Activated CD4-positive, alpha-beta memory T cell treated with anti-CD3 and anti-CD28 coated beads, Interleukin-2, amount 10 ng/mL, durations not matched to agents 7 days and 5 days (primary cell): ENCODE measurements around the gene SPOCK3. TPM values are rescaled to one million over a fixed set of nuclear protein-coding genes. Genes with fewer than 3 reads are reported as not detected.

Experiments
- CTCF ChIA-PET: fragments of 350-600 bp; sonication (Branson Sonifier 250); formaldehyde crosslinking; loops from one replicate; lab custom pipeline; 2021; ENCODE audit warnings: antibody characterized with exemption, inconsistent platforms; lab: Charles Lee
- POLR2A ChIA-PET: fragments of 350-600 bp; sonication (Branson Sonifier 250); formaldehyde crosslinking; loops from one replicate; lab custom pipeline; 2021; ENCODE audit warnings: antibody characterized with exemption; lab: Charles Lee
- DNase-seq: peaks from one replicate; pipeline ENCODE4 v3.0.0-alpha.2; 2020
- H3K27ac Mint-ChIP-seq: one replicate; pipeline ENCODE4 v1.8.0; 2021; ENCODE audit warnings: mild to moderate bottlenecking, mixed read lengths
- H3K27me3 Mint-ChIP-seq: one replicate; pipeline ENCODE4 v1.8.0; 2021; ENCODE audit warnings: mixed read lengths
- H3K36me3 Mint-ChIP-seq: one replicate; pipeline ENCODE4 v1.8.0; 2021; ENCODE audit warnings: low read depth, mixed read lengths
- H3K4me1 Mint-ChIP-seq: one replicate; pipeline ENCODE4 v1.8.0; 2021; ENCODE audit warnings: mixed read lengths
- H3K4me3 Mint-ChIP-seq: one replicate; pipeline ENCODE4 v1.8.0; 2021; ENCODE audit warnings: mild to moderate bottlenecking, mixed read lengths
- H3K9me3 Mint-ChIP-seq: one replicate; pipeline ENCODE4 v1.8.0; 2021; ENCODE audit warnings: mixed read lengths
- total RNA-seq, 2 experiments: library from RNA; stranded (reverse); gene quantifications; one replicate each; pipeline ENCODE4 v1.2.3, GENCODE V29; 2021

Gene SPOCK3
- total RNA-seq, 2 experiments from 2014 or later: not detected

DNA sequence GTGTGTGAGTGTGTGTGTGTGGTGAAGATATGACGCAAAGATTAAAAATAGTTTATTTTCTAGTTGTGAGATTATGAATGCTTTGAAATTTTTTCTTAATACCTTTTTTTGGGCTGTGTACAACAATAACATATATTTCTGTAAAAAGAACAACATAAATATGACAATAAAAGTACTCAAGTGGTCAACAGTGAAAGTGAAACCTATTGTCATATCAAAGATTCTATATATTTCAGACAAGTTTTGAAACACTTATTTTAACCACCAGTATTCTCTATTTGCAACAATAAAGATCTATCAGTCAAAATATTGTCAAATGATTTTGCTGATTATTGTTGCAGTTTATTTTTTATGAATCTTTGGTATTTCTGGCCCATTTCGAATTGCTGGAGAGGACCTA lies 98.0 kb downstream of the SPOCK3 start:
- no peak overlapping the region for H3K27ac Mint-ChIP-seq
- no peak overlapping the region for H3K4me3 Mint-ChIP-seq
- no peaks in the 10 kb centered on the region for H3K9me3 Mint-ChIP-seq
- no peaks in the 10 kb centered on the region for H3K4me1 Mint-ChIP-seq
- H3K27me3 Mint-ChIP-seq: no peaks in the 10 kb centered on the region
- ChIA-PET CTCF (no interaction called here), POLR2A (no interaction called here)
- DNase-seq: no peak
- no peaks in the 10 kb centered on the region for H3K36me3 Mint-ChIP-seq

DNA sequence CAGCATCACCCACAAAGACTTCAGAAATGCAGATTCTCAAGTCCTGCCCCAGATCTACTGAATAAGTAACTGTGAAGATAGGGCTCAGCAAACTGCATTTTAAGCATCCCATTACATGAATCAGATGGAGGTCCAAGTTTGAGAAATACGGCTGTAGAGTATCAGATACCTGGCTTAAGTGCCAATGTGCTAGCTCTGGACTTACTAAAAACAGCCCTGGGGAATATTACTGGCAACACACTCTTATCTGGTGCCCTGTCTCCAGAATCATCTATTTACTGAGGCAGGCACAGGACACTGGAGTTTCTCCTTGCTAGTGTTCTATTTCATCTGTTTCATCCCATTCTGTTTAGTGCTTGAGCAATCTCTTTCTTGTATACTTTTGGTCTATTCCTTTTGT lies 105.1 kb downstream of the SPOCK3 start:
- H3K27me3 Mint-ChIP-seq: no peaks in the 10 kb centered on the region
- CTCF ChIA-PET: no interaction called here
- no peak overlapping the region for H3K4me3 Mint-ChIP-seq
- no peak for DNase-seq
- H3K4me1 Mint-ChIP-seq: no peaks in the 10 kb centered on the region
- peaks cover 6% of the 10 kb centered on the region for H3K9me3 Mint-ChIP-seq
- no peak overlapping the region for H3K27ac Mint-ChIP-seq
- H3K36me3 Mint-ChIP-seq: no peaks in the 10 kb centered on the region
- POLR2A ChIA-PET: no interaction called here

DNA sequence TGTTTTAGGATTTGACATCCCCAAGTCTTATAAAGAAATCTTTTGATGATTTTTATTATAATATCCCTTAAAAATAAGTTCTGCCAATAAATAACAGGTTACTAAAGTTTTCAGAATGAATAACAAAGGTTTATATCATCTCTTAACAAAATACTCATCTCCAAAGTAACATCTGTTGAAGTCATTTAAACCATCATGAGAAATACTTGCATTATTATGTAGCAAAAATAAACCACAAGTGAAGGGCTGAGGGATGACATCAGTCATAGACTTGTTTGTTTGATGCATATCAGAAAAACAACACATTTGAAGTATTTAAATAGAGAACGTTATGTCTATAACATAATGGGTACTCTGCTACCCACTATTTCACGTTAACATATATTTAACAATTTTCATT lies 114.9 kb downstream of the SPOCK3 start:
- H3K27me3 Mint-ChIP-seq: no peaks in the 10 kb centered on the region
- CTCF ChIA-PET: no interaction called here
- H3K4me3 Mint-ChIP-seq: no peak overlapping the region
- H3K4me1 Mint-ChIP-seq: no peaks in the 10 kb centered on the region
- DNase-seq: no peak
- peaks cover 4% of the 10 kb centered on the region for H3K9me3 Mint-ChIP-seq
- H3K27ac Mint-ChIP-seq: no peak overlapping the region
- POLR2A ChIA-PET: no interaction called here
- no peaks in the 10 kb centered on the region for H3K36me3 Mint-ChIP-seq

DNA sequence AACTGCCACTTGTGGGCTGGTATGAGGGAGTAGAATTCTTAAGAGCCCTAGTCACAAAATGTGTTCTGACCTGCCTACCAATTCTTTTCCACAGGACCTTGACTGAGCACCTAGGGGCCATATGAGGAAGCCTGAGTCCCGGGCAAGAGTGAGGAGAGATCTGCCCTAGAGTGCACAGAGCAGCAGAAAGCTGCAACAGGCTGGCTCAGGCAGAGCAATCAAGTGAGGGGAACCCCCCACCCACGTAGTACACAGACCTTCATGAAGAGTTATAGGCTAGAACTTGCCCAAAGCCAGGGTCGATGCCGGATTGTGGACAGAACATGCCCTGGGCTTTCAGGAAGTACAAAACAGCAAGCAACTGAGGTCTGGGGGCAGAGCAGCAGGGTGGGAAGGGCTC lies 117.0 kb downstream of the SPOCK3 start:
- POLR2A ChIA-PET: no interaction called here
- Mint-ChIP-seq H3K4me3 (no peak overlapping the region), H3K4me1 (no peaks in the 10 kb centered on the region), H3K27me3 (no peaks in the 10 kb centered on the region), H3K27ac (no peak overlapping the region), H3K36me3 (no peaks in the 10 kb centered on the region), H3K9me3 (no peaks in the 10 kb centered on the region)
- CTCF ChIA-PET: no interaction called here
- no peak for DNase-seq

DNA sequence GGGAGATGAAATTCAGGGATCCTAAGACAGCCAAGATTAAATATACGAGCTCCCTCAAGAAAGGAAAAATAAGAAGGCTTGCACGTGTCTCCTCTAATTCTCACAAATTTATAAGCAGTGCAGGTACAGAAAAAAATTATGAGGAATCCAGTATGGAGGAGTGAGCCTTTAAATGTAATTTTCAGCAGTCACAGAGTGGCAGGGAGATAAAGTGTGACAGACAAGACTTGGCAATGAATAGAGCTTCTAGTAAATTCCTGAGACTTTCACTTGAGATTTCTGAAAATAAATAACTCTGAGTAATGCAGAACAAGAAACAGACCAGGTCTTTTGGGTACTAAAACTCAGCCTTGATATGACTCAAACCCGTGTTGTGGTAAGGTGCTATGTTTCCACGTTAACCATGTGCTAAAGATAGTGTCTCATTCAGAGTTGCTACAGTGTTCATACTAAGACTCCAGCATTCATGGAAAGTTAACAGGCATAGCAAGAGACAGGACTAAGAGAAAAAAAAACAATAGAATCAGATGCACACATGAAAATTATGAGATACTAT lies 119.8 kb downstream of the SPOCK3 start:
- CTCF ChIA-PET: no interaction called here
- H3K4me1 Mint-ChIP-seq: no peaks in the 10 kb centered on the region
- no peak overlapping the region for H3K27ac Mint-ChIP-seq
- no peaks in the 10 kb centered on the region for H3K9me3 Mint-ChIP-seq
- H3K27me3 Mint-ChIP-seq: no peaks in the 10 kb centered on the region
- H3K36me3 Mint-ChIP-seq: no peaks in the 10 kb centered on the region
- DNase-seq: no peak
- no peak overlapping the region for H3K4me3 Mint-ChIP-seq
- POLR2A ChIA-PET: no interaction called here

DNA sequence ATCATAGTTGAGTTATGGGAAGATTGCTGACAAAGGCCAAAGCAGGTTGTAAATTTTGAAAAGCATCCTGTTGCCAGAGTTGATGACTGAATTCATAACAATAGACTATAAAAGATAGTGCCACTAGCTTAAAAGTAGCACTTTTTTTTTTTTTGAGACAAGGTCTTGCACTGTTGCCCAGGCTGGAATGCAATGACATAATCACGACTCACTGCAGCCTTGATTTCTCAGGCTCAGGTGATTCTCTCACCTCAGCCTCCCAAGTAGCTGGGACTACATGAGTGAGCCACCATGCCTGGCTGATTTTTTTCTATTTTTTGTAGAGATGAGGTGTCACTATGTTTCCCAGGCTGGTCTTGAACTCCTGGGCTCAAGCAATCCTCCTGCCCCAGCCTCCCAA lies 122.7 kb downstream of the SPOCK3 start:
- Mint-ChIP-seq H3K4me1 (no peaks in the 10 kb centered on the region), H3K4me3 (no peak overlapping the region), H3K36me3 (no peaks in the 10 kb centered on the region), H3K27me3 (no peaks in the 10 kb centered on the region), H3K27ac (no peak overlapping the region), H3K9me3 (no peaks in the 10 kb centered on the region)
- DNase-seq: no peak
- CTCF ChIA-PET: no interaction called here
- POLR2A ChIA-PET: no interaction called here

DNA sequence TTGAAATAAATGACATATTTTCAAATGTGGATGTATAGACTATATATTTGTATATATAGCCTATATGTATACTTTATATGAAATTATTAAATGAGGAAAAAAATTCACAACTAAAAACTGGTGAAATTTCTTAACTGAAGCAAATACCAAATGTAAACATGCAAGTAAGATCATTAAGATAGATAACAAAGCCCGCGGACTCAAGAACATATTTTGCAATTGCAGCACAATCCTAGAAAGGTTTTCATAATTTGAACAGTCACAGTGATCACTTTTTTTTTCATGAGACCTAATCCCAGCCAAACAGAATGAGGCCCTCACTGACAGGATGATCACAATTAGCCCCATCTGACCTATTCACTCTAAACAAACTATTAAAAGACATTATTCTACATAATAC lies 123.2 kb downstream of the SPOCK3 start:
- ChIA-PET CTCF (no interaction called here), POLR2A (no interaction called here)
- no peak for DNase-seq
- H3K27me3 Mint-ChIP-seq: no peaks in the 10 kb centered on the region
- no peak overlapping the region for H3K4me3 Mint-ChIP-seq
- no peak overlapping the region for H3K27ac Mint-ChIP-seq
- no peaks in the 10 kb centered on the region for H3K4me1 Mint-ChIP-seq
- H3K36me3 Mint-ChIP-seq: no peaks in the 10 kb centered on the region
- H3K9me3 Mint-ChIP-seq: no peaks in the 10 kb centered on the region

DNA sequence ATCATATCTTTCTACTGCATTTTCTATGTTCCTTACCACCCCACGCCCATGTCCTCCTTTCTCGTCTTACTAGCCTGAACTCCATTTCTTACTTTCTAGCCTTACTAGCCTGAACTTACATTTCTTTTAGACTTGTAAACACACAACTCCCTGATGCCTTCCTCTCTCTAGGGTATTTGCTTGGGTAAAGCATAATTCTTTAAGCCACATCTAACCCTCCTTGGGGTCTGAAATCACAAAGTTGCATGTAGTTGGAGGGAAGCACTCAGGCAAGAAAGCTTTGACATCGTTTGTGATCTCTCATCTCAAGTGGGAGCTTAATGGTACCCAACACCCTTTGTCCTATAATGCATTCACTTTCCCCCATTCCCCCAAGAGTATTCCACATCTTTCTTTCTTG lies 124.4 kb downstream of the SPOCK3 start:
- POLR2A ChIA-PET: no interaction called here
- no peaks in the 10 kb centered on the region for H3K36me3 Mint-ChIP-seq
- H3K27me3 Mint-ChIP-seq: no peaks in the 10 kb centered on the region
- no peak overlapping the region for H3K4me3 Mint-ChIP-seq
- no peaks in the 10 kb centered on the region for H3K9me3 Mint-ChIP-seq
- CTCF ChIA-PET: no interaction called here
- no peak for DNase-seq
- H3K27ac Mint-ChIP-seq: no peak overlapping the region
- H3K4me1 Mint-ChIP-seq: no peaks in the 10 kb centered on the region

DNA sequence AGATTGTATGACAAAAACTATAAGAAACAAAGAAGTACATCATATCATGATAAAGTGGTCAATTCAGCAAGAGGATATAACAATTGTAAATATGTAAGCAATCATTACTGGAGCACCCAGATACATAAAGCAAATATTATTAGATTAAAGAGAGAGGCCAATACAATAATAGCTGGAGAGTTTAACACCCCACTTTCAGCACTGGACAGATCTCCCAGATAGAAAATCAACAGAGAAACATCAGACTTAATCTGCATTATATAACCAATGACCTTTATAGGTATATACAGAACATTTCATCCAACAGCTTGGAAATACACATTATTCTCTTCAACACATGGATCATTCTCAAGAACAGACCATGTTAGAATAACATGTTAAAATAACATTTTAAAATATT lies 128.4 kb downstream of the SPOCK3 start:
- CTCF ChIA-PET: no interaction called here
- H3K36me3 Mint-ChIP-seq: no peaks in the 10 kb centered on the region

DNA sequence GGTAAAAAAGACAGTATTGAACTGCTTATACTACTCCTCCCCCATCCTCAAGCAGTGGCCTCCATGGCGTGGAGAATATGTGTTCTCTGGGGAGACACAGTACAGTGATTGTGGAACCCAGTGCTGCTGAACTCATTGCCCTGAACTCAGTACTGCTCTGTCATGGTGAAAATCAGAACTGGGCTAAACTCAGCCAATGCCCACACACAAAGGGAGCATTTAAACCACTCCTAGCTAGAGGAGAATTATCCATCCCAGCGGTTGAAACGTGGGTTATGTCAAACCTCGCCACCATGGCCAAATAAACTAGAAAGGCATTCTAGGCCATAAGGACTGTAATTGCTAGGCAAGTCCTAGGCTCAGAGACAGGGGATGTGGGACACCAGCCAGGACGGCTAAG lies 131.8 kb downstream of the SPOCK3 start:
- ChIA-PET POLR2A (no interaction called here), CTCF (no interaction called here)
- Mint-ChIP-seq H3K9me3 (no peaks in the 10 kb centered on the region), H3K27me3 (no peaks in the 10 kb centered on the region), H3K27ac (no peak overlapping the region), H3K4me3 (no peak overlapping the region), H3K36me3 (no peaks in the 10 kb centered on the region), H3K4me1 (no peaks in the 10 kb centered on the region)
- no peak for DNase-seq

More for the DNA sequence above, 128.4 kb downstream of the SPOCK3 start:
- Mint-ChIP-seq H3K4me3 (no peak overlapping the region), H3K4me1 (no peaks in the 10 kb centered on the region), H3K9me3 (no peaks in the 10 kb centered on the region), H3K27me3 (no peaks in the 10 kb centered on the region), H3K27ac (no peak overlapping the region)
- DNase-seq: no peak
- POLR2A ChIA-PET: no interaction called here

DNA sequence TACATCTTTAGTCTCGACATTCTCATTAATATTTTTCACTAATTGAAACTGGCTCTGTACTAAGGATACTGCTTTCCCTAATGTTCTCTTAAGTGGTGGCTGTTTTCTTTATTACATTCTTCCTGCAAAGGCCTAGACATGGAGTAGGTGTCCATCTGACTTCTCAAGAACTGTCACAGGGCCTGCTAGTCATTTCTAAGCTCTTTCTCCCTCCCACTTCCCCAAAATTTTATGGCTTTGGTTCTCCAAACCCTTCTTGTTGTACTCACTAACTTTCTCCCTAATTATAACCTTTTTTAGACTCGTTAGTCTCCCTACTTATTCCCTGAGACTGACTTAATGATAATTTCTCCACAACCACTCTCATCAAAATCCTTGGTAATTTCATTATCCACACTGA lies 133.3 kb downstream of the SPOCK3 start:
- Mint-ChIP-seq H3K4me3 (no peak overlapping the region), H3K27ac (no peak overlapping the region), H3K4me1 (no peaks in the 10 kb centered on the region), H3K27me3 (no peaks in the 10 kb centered on the region), H3K9me3 (no peaks in the 10 kb centered on the region), H3K36me3 (no peaks in the 10 kb centered on the region)
- ChIA-PET POLR2A (no interaction called here), CTCF (no interaction called here)
- DNase-seq: no peak

DNA sequence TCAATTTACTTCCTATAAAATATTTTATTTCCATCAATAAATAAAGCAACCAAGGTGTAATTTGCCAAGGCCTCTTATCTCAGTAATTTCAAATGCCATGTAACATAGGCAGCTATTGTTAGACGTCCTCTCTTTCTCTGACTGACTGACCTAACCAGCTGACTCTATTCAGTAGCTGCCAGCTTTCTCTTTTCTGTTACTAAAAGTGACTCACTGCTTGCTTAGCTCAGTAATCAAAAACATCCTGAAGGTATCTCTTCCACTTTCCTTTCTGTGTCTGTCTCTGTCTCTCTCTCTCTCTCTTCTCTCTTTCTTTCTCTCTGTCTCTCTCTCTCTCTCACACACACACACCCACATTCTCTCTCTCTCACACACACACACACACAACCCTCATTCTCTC lies 134.2 kb downstream of the SPOCK3 start:
- Mint-ChIP-seq H3K27me3 (no peaks in the 10 kb centered on the region), H3K27ac (no peak overlapping the region), H3K9me3 (no peaks in the 10 kb centered on the region), H3K36me3 (no peaks in the 10 kb centered on the region), H3K4me1 (no peaks in the 10 kb centered on the region), H3K4me3 (no peak overlapping the region)
- CTCF ChIA-PET: no interaction called here
- DNase-seq: no peak
- POLR2A ChIA-PET: no interaction called here

DNA sequence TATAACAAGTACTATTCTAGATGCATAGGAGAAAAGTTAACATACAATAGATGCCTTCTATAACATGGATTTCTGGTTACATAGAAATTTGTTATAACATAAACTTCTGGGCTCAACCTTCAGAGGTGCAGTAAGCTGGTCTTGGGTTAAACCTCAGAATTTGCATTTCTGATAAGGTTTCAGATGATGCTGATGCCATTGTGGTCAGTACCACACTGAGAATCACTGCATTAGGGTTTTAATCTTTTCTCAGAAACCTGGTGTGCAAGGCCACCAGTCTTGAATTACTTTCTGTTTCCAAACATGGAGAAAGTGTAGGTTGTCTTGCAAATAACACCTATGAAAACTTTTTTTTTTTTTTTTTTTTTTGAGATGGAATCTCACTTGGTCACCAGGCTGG lies 146.2 kb downstream of the SPOCK3 start:
- ChIA-PET CTCF (interaction anchor here (0.7 kb wide), 2 partner anchors 479 to 1738 kb away, joined by 3 read pairs; no protein-coding TSS in a partner anchor), POLR2A (no interaction called here)
- Mint-ChIP-seq H3K36me3 (no peaks in the 10 kb centered on the region), H3K27ac (no peak overlapping the region), H3K4me1 (no peaks in the 10 kb centered on the region), H3K9me3 (no peaks in the 10 kb centered on the region), H3K4me3 (no peak overlapping the region), H3K27me3 (no peaks in the 10 kb centered on the region)
- no peak for DNase-seq

DNA sequence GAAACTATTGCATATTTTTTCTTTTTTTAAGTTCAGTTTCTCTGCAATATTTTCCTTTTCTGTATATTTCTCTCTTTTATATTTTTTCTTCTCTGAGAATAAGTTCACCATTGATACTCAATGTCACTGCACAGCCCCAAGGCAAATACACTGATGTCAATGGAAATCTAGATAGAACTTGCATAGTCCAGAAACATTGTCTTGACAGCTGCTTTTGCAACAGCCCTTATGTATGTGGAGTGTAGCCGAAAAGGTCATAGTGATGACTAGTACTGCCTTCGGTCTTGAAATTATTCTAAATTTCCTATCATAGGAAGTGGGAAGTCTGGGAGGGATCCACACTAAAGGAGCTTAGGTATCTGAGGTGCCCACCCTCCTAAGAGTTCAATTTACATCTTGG lies 150.0 kb downstream of the SPOCK3 start:
- Mint-ChIP-seq H3K9me3 (no peaks in the 10 kb centered on the region), H3K27me3 (no peaks in the 10 kb centered on the region), H3K36me3 (no peaks in the 10 kb centered on the region), H3K4me3 (no peak overlapping the region), H3K4me1 (no peaks in the 10 kb centered on the region), H3K27ac (no peak overlapping the region)
- POLR2A ChIA-PET: no interaction called here
- CTCF ChIA-PET: no interaction called here
- no peak for DNase-seq
